Measurements from ENCODE around the gene DOCK4. TPM values are rescaled to one million over a fixed set of nuclear protein-coding genes. Genes with fewer than 3 reads are reported as not detected.

The DOCK4 gene
- total and polyA plus RNA-seq, 3 donors from 2014 or later: 5.4 to 17.1 (median 12.4) TPM

GRCh38 chr7:112152186-112152585, 54.0 kb downstream of the DOCK4 start:
- Histone ChIP-seq H3K4me3 (no peak overlapping the region), H3K36me3 (ENCODE audit: low read depth, missing control alignments) (no peaks in the 10 kb centered on the region), H3K27ac (no peak overlapping the region), H3K9me3 (no peaks in the 10 kb centered on the region), H3K27me3 (no peaks in the 10 kb centered on the region), H3K4me1 (no peaks in the 10 kb centered on the region)
- no peak for DNase-seq
- intact Hi-C loops (cut with DNase I; ENCODE audit: low total_unique reads): no loop called here
- TF ChIP-seq CTCF (IDR thresholded peaks at IDR 0.05) (no peak), POLR2A (IDR thresholded peaks at IDR 0.05) (no peak)
- WGBS, 2 donors: 88 to 91% methylated on average over 2 of the region's 2 CpGs

- Histone ChIP-seq H3K4me1 (no peaks in the 10 kb centered on the region), H3K27ac (no peak overlapping the region), H3K27me3 (no peaks in the 10 kb centered on the region), H3K4me3 (no peak overlapping the region), H3K9me3 (no peaks in the 10 kb centered on the region), H3K36me3 (ENCODE audit: low read depth, missing control alignments) (no peaks in the 10 kb centered on the region)
- DNase-seq: no peak
- TF ChIP-seq CTCF (IDR thresholded peaks at IDR 0.05) (no peak), POLR2A (IDR thresholded peaks at IDR 0.05) (no peak)
- 88 to 89% methylated on average over 5 of the region's 5 CpGs for WGBS, 2 donors
- intact Hi-C loops (cut with DNase I; ENCODE audit: low total_unique reads): no loop called here
These were observed 55.2 kb downstream of the DOCK4 start for GRCh38 chr7:112150823-112151641.

- TF ChIP-seq POLR2A (IDR thresholded peaks at IDR 0.05): no peak
- no peaks in the 10 kb centered on the region for H3K36me3 ChIP-seq (ENCODE audit: low read depth, missing control alignments)
- no peaks in the 10 kb centered on the region for H3K9me3 ChIP-seq
- no peaks in the 10 kb centered on the region for H3K27me3 ChIP-seq
- WGBS, 2 donors: 69 to 71% methylated on average over 2 of the region's 2 CpGs
- H3K4me3 ChIP-seq: no peak overlapping the region
- no peak for DNase-seq
- H3K27ac ChIP-seq: no peak overlapping the region
- no peaks in the 10 kb centered on the region for H3K4me1 ChIP-seq
- intact Hi-C loops (cut with DNase I; ENCODE audit: low total_unique reads): no loop called here
These were observed 56.5 kb downstream of the DOCK4 start for GRCh38 chr7:112149734-112150133.

- Histone ChIP-seq H3K4me1 (no peaks in the 10 kb centered on the region), H3K4me3 (no peak overlapping the region), H3K27ac (no peak overlapping the region), H3K27me3 (no peaks in the 10 kb centered on the region), H3K9me3 (no peaks in the 10 kb centered on the region), H3K36me3 (ENCODE audit: low read depth, missing control alignments) (no peaks in the 10 kb centered on the region)
- TF ChIP-seq CTCF (IDR thresholded peaks at IDR 0.05) (no peak), POLR2A (IDR thresholded peaks at IDR 0.05) (no peak)
- intact Hi-C loops (cut with DNase I; ENCODE audit: low total_unique reads): no loop called here
- DNase-seq: no peak
- WGBS, 2 donors: 88 to 90% methylated on average over 2 of the region's 2 CpGs
These were observed 58.3 kb downstream of the DOCK4 start for GRCh38 chr7:112147793-112148361.

GRCh38 chr7:112145206-112145605, 61.0 kb downstream of the DOCK4 start:
- WGBS, 2 donors: 93 to 96% methylated on average over 5 of the region's 5 CpGs
- H3K9me3 ChIP-seq: no peaks in the 10 kb centered on the region
- no peak overlapping the region for H3K27ac ChIP-seq
- no peaks in the 10 kb centered on the region for H3K36me3 ChIP-seq (ENCODE audit: low read depth, missing control alignments)
- H3K4me1 ChIP-seq: no peaks in the 10 kb centered on the region
- intact Hi-C loops (cut with DNase I; ENCODE audit: low total_unique reads): no loop called here
- H3K27me3 ChIP-seq: no peaks in the 10 kb centered on the region
- H3K4me3 ChIP-seq: no peak overlapping the region
- no peak for TF ChIP-seq POLR2A (IDR thresholded peaks at IDR 0.05)
- TF ChIP-seq CTCF (IDR thresholded peaks at IDR 0.05): no peak
- DNase-seq: no peak

Measured in testis (tissue), 3 donors.